Activated CD4-positive, alpha-beta memory T cell treated with anti-CD3 and anti-CD28 coated beads, Interleukin-2, amount 10 ng/mL, durations not matched to agents 7 days and 5 days (primary cell): ENCODE results near the gene SNX4. TPM values are rescaled to one million over a fixed set of nuclear protein-coding genes. Genes with fewer than 3 reads are reported as not detected.
A peak's percentile ranks its signal among the peaks of the same experiment; 100 is the strongest.

ENCODE experiments used
- CTCF ChIA-PET: fragments of 350-600 bp; sonication (Branson Sonifier 250); formaldehyde crosslinking; loops from one replicate; lab custom pipeline; 2021; ENCODE audit warnings: antibody characterized with exemption, inconsistent platforms; lab: Charles Lee
- POLR2A ChIA-PET: fragments of 350-600 bp; sonication (Branson Sonifier 250); formaldehyde crosslinking; loops from one replicate; lab custom pipeline; 2021; ENCODE audit warnings: antibody characterized with exemption; lab: Charles Lee
- DNase-seq: peaks from one replicate; pipeline ENCODE4 v3.0.0-alpha.2; 2020
- H3K27ac Mint-ChIP-seq: one replicate; pipeline ENCODE4 v1.8.0; 2021; ENCODE audit warnings: mild to moderate bottlenecking, mixed read lengths
- H3K27me3 Mint-ChIP-seq: one replicate; pipeline ENCODE4 v1.8.0; 2021; ENCODE audit warnings: mixed read lengths
- H3K36me3 Mint-ChIP-seq: one replicate; pipeline ENCODE4 v1.8.0; 2021; ENCODE audit warnings: low read depth, mixed read lengths
- H3K4me1 Mint-ChIP-seq: one replicate; pipeline ENCODE4 v1.8.0; 2021; ENCODE audit warnings: mixed read lengths
- H3K4me3 Mint-ChIP-seq: one replicate; pipeline ENCODE4 v1.8.0; 2021; ENCODE audit warnings: mild to moderate bottlenecking, mixed read lengths
- H3K9me3 Mint-ChIP-seq: one replicate; pipeline ENCODE4 v1.8.0; 2021; ENCODE audit warnings: mixed read lengths
- total RNA-seq, 2 experiments: library from RNA; stranded (reverse); gene quantifications; one replicate each; pipeline ENCODE4 v1.2.3, GENCODE V29; 2021

SNX4 gene
- total RNA-seq, 2 experiments from 2014 or later = 29.3 to 34.1 TPM

DNA sequence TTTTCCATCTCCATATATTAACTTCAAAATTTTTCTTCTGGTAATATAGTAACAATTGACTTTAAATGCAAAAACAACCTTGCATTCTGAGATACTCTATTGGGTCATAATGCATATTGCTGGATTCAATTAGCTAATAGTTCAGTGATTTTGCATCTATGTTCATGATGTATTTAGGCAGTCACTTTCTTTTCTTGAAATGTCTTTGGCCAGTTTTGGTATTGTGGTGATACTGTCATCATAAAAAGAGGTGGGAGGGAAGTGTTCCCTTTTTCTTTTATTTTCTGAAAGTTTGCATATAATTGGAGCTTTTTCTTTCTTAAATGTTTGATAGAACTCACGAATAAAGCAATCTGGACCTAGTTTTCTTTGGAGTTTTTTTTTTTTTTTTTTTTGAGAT lies 77.5 kb downstream of the SNX4 start:
- Mint-ChIP-seq H3K27me3 (no peaks in the 10 kb centered on the region), H3K4me1 (no peaks in the 10 kb centered on the region), H3K4me3 (no peak overlapping the region), H3K36me3 (peaks cover 16% of the 10 kb centered on the region), H3K9me3 (no peaks in the 10 kb centered on the region), H3K27ac (no peak overlapping the region)
- ChIA-PET POLR2A (interaction anchor here (0.6 kb wide), 2 partner anchors 76 to 106 kb away, joined by 3 read pairs; no protein-coding TSS in a partner anchor), CTCF (interaction anchor here (0.8 kb wide), 1 partner anchor 677 kb away, joined by 3 read pairs; no protein-coding TSS in a partner anchor)
- no peak for DNase-seq

DNA sequence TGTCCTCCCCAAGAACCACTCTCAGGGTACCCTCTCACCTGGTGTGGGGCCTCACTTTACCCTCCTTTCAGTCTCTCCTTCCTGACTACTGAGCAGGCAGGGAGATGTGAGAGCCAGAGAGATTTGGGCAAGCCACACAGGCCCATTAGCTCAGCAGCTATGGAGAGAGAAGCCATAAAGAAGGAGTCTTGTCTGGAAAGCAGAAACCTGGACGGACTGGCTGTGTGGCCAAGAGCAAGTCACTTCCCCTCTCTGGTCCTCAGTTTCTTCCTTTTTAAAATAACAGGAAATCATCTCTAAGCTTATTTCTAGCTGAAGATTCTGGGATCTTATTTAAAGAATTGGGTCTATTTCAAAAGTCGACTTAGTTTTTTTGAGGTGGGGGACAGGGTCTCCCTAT lies 79.0 kb downstream of the SNX4 start:
- Mint-ChIP-seq H3K4me1 (no peaks in the 10 kb centered on the region), H3K4me3 (no peak overlapping the region), H3K36me3 (peaks cover 8% of the 10 kb centered on the region), H3K27me3 (no peaks in the 10 kb centered on the region), H3K27ac (no peak overlapping the region), H3K9me3 (no peaks in the 10 kb centered on the region)
- CTCF ChIA-PET = interaction anchor here (0.8 to 2.2 kb wide), 3 partner anchors 60 to 291 kb away, joined by 3 to 6 read pairs (median 4); no protein-coding TSS in a partner anchor
- POLR2A ChIA-PET = no interaction called here
- no peak for DNase-seq

DNA sequence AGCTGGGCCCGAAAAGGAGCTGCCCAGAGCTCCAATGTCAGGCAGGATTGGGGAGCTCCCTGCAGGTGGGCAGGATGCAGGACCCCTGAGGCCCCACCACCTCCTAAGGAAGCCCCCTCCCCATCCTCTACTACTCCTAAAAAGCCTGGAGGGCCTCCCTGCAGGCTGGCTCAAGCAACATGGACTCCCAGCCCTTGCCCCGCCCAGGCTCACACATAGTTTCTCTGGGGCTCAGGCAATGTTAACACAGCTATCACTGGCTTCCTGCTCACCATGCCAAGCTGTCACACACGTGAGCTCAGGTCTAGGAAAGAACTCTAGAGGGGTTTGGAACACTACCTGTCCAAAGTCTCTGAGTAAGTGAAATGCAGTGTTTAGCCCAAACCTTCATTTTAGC lies 79.4 kb downstream of the SNX4 start:
- DNase-seq = no peak
- Mint-ChIP-seq H3K9me3 (no peaks in the 10 kb centered on the region), H3K36me3 (peaks cover 7% of the 10 kb centered on the region), H3K4me1 (no peaks in the 10 kb centered on the region), H3K27ac (no peak overlapping the region), H3K4me3 (no peak overlapping the region), H3K27me3 (no peaks in the 10 kb centered on the region)
- ChIA-PET POLR2A (no interaction called here), CTCF (interaction anchor here (0.7 to 2.6 kb wide), 6 partner anchors 12 to 446 kb away, joined by 3 to 11 read pairs (median 4); no protein-coding TSS in a partner anchor)

DNA sequence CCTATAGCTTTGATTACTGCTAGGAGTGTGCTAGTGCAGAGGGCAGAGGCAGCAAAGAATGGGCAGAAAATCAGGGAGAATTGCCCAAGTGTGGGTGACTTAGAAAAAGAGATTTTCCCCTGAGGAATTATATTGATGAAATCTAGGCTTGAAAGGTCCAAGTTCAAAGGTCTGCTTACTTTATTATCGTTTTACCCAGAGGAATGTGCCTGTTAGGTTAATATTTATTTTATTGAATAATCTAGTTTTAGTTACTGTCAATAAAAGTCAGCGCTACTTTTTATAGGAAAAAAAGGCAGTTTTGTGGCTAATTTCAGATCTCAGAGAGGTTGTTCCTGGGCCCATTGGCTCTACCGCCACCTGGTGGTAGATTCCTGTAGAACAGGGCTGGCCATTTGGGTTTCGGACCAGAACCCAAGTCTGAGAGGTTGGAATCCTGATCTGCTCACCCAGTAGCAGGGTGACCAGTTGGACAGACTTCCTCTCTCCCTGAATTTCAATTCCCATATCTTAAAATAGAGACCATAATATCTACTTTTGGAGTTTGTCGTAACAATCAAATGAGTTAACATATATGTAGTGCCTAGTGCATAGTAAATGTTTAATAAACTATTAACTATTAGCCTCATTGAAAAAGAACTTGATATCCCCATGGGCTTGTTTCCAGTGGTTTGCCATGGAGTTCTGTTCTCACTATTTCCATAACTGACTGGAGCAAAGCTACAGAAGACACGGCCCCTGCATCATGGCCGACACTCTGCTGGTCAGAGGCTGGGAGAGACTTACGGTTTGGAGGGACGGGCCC lies 82.2 kb downstream of the SNX4 start:
- POLR2A ChIA-PET = no interaction called here

DNA sequence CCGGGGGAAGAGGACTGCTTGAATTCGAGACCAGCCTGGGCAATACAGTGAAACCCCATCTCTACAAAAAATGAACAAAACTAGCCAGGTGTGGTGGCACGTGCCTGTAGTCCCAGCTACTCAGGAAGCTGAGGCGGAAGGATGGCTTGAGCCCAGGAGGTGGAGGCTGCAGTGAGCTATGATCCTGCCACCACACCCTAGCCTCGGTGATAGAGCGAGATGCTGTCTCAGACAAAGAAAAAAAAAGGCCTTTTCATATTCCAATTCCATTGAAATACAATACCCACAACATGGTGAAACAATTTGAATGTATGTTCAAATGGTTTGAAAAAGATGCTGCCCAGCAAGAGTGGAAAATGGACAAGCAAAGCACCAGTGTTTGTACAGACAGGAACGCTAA lies 83.1 kb downstream of the SNX4 start:
- DNase-seq = no peak
- H3K9me3 Mint-ChIP-seq = no peaks in the 10 kb centered on the region
- H3K27me3 Mint-ChIP-seq = no peaks in the 10 kb centered on the region
- no peaks in the 10 kb centered on the region for H3K36me3 Mint-ChIP-seq
- H3K27ac Mint-ChIP-seq = no peak overlapping the region
- peaks cover 11% of the 10 kb centered on the region for H3K4me1 Mint-ChIP-seq
- no peak overlapping the region for H3K4me3 Mint-ChIP-seq
- POLR2A ChIA-PET = no interaction called here
- CTCF ChIA-PET = interaction anchor here (1.5 to 3.6 kb wide), 2 partner anchors 438 to 441 kb away, joined by 4 to 19 read pairs; no protein-coding TSS in a partner anchor

More for the DNA sequence above, 82.2 kb downstream of the SNX4 start:
- peak; percentile 63 for DNase-seq
- H3K4me1 Mint-ChIP-seq = peaks cover 9% of the 10 kb centered on the region
- H3K27me3 Mint-ChIP-seq = no peaks in the 10 kb centered on the region
- H3K27ac Mint-ChIP-seq = no peak overlapping the region
- H3K36me3 Mint-ChIP-seq = no peaks in the 10 kb centered on the region
- H3K9me3 Mint-ChIP-seq = no peaks in the 10 kb centered on the region
- no peak overlapping the region for H3K4me3 Mint-ChIP-seq
- CTCF ChIA-PET = interaction anchor here (0.5 to 3.6 kb wide), 11 partner anchors 9 to 1084 kb away, joined by 3 to 19 read pairs (median 4); no protein-coding TSS in a partner anchor

DNA sequence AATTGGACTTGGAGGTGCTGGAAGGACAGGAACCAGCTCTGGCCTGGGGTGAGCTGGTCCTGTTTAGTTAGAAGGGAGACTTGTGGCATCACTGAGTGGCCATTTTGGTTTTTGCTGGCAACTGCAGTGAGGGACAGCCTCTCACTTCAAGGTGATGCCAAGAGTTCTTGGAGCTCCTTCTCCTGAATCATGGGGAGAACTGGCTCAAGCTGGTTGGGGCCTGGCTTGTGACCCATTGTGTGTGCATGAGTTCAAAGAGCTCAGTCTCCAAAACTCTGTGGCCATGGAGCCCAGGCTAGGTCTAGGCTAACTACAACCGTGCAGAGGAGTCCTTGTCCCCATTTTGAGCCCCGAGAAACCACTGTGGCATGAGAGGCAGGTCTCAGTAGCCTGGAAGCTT lies 84.8 kb downstream of the SNX4 start:
- Mint-ChIP-seq H3K27me3 (peaks cover 3% of the 10 kb centered on the region), H3K27ac (no peak overlapping the region), H3K36me3 (no peaks in the 10 kb centered on the region), H3K4me3 (no peak overlapping the region), H3K9me3 (no peaks in the 10 kb centered on the region), H3K4me1 (peaks cover 11% of the 10 kb centered on the region)
- no peak for DNase-seq
- CTCF ChIA-PET = interaction anchor here (0.7 to 3.6 kb wide), 3 partner anchors 285 to 674 kb away, joined by 3 to 19 read pairs (median 3); no protein-coding TSS in a partner anchor
- POLR2A ChIA-PET = interaction anchor here (1.1 to 1.3 kb wide), 2 partner anchors 10 to 280 kb away, joined by 3 to 4 read pairs; no protein-coding TSS in a partner anchor

DNA sequence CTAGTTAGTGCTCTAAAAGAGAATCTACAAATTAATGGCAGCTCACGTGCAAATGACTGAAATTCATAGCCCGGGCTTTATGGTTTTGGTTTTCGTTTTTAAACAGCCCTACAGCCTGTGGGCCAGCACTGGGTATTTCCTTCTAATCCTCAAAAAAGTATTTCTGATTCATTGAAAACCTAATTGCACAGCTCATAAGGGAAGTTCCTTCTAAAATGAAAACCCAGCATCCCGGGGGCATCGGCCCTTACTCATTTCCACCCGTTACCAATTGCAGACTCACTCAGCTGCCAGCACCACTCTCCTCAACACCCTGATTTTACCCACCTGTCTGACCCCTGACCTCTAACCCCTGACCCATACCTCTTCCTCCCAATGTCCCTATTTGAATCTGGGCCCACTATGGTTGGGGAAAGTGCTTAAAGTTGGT lies 85.4 kb downstream of the SNX4 start:
- CTCF ChIA-PET = interaction anchor here (0.7 to 3.6 kb wide), 4 partner anchors 86 to 674 kb away, joined by 3 to 19 read pairs (median 3); no protein-coding TSS in a partner anchor
- H3K9me3 Mint-ChIP-seq = no peaks in the 10 kb centered on the region

DNA sequence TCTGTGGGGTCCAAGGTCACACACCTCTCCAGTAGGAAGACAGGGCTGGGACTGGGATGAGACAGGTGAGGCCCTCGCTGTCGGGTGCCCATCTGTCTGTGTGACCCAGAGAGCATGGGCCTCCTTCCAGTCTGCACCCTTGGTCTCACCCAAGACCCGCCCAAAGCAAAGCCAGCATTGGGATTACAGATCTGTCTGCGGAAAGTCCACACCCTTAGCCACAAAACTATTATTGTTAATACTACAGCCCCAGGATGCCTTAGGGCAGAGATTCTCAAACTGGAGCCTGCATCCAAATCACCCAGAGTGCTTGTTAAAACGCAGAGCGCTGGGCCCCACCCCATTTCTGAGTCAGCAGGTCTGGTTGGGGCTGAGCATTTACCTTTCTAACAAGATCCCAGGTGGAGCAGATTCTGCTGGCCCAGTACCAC lies 86.4 kb downstream of the SNX4 start:
- POLR2A ChIA-PET = no interaction called here
- H3K4me3 Mint-ChIP-seq = no peak overlapping the region
- CTCF ChIA-PET = interaction anchor here (1.1 kb wide), 1 partner anchor 34 kb away, joined by 3 read pairs; no protein-coding TSS in a partner anchor
- H3K27me3 Mint-ChIP-seq = peaks cover 3% of the 10 kb centered on the region
- peaks cover 11% of the 10 kb centered on the region for H3K4me1 Mint-ChIP-seq
- H3K36me3 Mint-ChIP-seq = no peaks in the 10 kb centered on the region
- no peaks in the 10 kb centered on the region for H3K9me3 Mint-ChIP-seq
- no peak for DNase-seq
- no peak overlapping the region for H3K27ac Mint-ChIP-seq

More for the DNA sequence above, 85.4 kb downstream of the SNX4 start:
- no peaks in the 10 kb centered on the region for H3K36me3 Mint-ChIP-seq
- no peak overlapping the region for H3K27ac Mint-ChIP-seq
- peaks cover 11% of the 10 kb centered on the region for H3K4me1 Mint-ChIP-seq
- peaks cover 3% of the 10 kb centered on the region for H3K27me3 Mint-ChIP-seq
- H3K4me3 Mint-ChIP-seq = no peak overlapping the region
- DNase-seq = no peak
- POLR2A ChIA-PET = interaction anchor here (1.1 to 1.3 kb wide), 2 partner anchors 9 to 279 kb away, joined by 3 to 4 read pairs; no protein-coding TSS in a partner anchor

DNA sequence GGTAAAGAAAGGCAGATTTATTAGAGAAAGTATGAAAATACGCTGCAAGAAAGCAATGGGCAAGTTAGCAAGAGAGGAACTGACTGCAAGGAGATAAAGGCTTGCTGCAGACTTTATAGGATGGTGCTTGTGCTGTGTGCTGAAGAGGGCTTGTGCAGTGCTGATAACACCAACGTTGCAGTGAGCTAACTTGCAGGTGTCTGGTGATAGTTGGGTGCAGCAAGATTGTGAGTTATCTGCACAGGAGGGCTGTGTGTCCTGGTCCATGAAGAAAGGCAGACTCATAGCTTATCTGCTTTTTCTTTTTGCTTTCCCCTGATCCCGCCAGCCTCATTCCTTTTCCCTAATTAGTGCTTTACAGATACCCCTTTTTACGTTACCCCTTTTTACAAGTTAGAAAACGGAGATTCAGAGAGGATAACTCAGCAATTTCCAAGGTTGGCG lies 86.9 kb downstream of the SNX4 start:
- ChIA-PET CTCF (interaction anchor here (1.1 kb wide), 1 partner anchor 34 kb away, joined by 3 read pairs; no protein-coding TSS in a partner anchor), POLR2A (no interaction called here)
- H3K4me1 Mint-ChIP-seq = peaks cover 11% of the 10 kb centered on the region
- H3K27me3 Mint-ChIP-seq = peaks cover 3% of the 10 kb centered on the region
- no peak for DNase-seq
- no peak overlapping the region for H3K4me3 Mint-ChIP-seq
- H3K36me3 Mint-ChIP-seq = no peaks in the 10 kb centered on the region
- H3K9me3 Mint-ChIP-seq = no peaks in the 10 kb centered on the region
- H3K27ac Mint-ChIP-seq = no peak overlapping the region

DNA sequence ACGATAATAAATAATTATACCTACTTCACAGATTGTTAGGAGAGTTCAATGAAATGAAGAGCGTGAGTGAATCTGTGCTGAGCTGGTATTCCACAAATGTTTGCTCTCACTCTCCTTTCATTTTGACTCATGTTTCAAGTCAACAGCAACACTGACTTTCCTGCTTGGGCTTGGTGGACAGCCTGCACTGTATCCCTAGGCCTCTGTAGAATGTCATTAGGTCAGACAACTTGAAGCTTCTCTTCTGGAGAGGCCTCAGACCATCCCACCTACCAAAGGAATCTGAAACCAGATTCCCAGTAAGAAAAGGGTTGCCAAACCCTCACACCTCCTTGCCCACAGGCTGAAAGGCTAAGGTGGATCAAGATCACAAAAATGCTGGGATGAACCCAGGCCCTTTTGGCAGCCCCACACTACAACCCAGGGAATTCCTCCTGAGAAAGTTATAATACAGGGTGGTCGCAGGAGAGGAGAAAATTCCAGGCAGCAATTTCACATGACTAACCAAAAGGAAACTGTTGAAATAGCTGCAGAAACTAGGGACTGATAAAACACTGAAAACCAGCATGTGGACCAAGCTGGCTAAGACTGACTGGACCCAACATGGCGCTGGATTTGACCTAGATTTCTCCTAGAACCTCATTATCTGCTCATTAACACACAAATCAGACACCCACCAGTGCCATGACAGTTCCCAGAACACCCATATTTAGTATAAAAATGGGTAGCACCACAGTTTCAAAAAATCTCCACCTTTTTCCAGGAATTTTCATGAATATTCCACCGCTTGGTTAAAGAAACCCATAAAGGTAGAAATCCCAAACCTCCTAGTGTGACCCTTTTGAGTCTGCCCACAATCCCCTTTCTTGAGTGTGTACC lies 87.9 kb downstream of the SNX4 start:
- H3K27me3 Mint-ChIP-seq = peaks cover 4% of the 10 kb centered on the region
- H3K4me1 Mint-ChIP-seq = peaks cover 11% of the 10 kb centered on the region
- no peaks in the 10 kb centered on the region for H3K9me3 Mint-ChIP-seq
- DNase-seq = no peak
- CTCF ChIA-PET = interaction anchor here (1.1 kb wide), 2 partner anchors 33 to 154 kb away, joined by 3 read pairs; no protein-coding TSS in a partner anchor
- no peak overlapping the region for H3K4me3 Mint-ChIP-seq
- H3K27ac Mint-ChIP-seq = no peak overlapping the region
- POLR2A ChIA-PET = no interaction called here
- H3K36me3 Mint-ChIP-seq = no peaks in the 10 kb centered on the region

DNA sequence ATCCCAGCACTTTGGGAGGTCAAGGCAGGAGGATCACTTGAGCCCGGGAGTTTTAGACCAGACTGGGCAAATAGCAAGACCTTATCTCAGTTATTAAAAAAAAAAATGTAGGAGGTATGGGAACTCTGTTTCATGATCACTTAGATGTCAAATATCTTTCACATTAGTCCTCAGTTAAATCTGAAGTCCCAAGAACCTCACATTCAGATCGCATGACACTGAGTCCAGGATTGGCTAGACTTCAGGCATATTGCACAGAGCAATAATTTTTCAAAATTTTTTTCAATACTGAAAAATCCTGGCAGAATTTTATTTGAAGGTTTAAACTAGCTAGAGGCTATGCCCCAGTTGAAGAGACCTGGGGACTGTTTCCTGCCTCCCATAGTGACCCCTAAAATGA lies 88.6 kb downstream of the SNX4 start:
- no peak overlapping the region for H3K27ac Mint-ChIP-seq
- POLR2A ChIA-PET = no interaction called here
- H3K9me3 Mint-ChIP-seq = no peaks in the 10 kb centered on the region
- H3K4me1 Mint-ChIP-seq = peaks cover 11% of the 10 kb centered on the region
- no peak overlapping the region for H3K4me3 Mint-ChIP-seq
- no peak for DNase-seq
- no peaks in the 10 kb centered on the region for H3K36me3 Mint-ChIP-seq
- CTCF ChIA-PET = interaction anchor here (1.1 kb wide), 1 partner anchor 155 kb away, joined by 3 read pairs; no protein-coding TSS in a partner anchor
- H3K27me3 Mint-ChIP-seq = peaks cover 4% of the 10 kb centered on the region

DNA sequence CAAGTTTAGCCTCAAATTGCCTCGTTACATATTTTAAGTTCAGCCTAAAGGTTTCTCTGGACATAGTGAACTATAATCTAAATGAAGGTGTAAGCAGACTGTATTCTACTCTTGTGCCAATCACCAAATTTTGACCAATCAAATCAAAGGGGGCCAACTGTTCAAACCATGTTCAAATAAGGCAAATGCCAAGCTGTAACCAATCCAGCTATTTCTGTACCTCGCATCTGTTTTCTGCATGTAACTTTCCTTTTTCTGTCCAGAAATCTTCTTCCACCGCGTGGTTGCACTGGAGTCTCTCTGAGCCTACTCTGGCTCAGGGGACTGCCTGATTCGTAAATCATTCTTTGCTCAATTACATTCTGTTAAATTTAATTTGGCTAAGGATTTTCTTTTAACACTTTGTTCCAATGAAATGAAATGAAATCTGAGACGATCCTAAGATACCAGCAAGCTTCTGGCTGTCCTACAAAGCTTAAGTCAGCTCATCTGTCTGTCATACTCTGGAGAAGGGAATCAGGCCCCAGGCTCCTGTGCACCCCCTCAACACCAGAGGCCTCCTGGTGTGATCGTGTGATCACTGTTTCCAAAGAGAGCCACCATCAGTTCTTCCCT lies 91.7 kb downstream of the SNX4 start:
- H3K9me3 Mint-ChIP-seq = no peaks in the 10 kb centered on the region
- H3K4me3 Mint-ChIP-seq = no peak overlapping the region
- POLR2A ChIA-PET = no interaction called here
- H3K27ac Mint-ChIP-seq = no peak overlapping the region
- peaks cover 2% of the 10 kb centered on the region for H3K4me1 Mint-ChIP-seq
- no peaks in the 10 kb centered on the region for H3K36me3 Mint-ChIP-seq
- peaks cover 4% of the 10 kb centered on the region for H3K27me3 Mint-ChIP-seq
- CTCF ChIA-PET = interaction anchor here (1.4 kb wide), 2 partner anchors 10 to 12 kb away, joined by 3 to 4 read pairs; no protein-coding TSS in a partner anchor
- DNase-seq = no peak
